Effector memory CD8-positive, alpha-beta T cell (primary cell): ENCODE data around the gene ANAPC10.

Experiments
- ATAC-seq: fragments of 150-1000 bp; cut with Tn5 transposase; replicated peaks from 2 replicates; pipeline ENCODE4 v1.10.0; 2021; ENCODE audit warnings: mild to moderate bottlenecking, moderate library complexity
- DNase-seq, 3 experiments: peaks; one replicate each; pipeline ENCODE4 v3.0.0; 2021
- H3K27ac Mint-ChIP-seq, 2 donors: one replicate each; pipeline ENCODE4 v1.8.0; 2022; ENCODE audit warnings: mild to moderate bottlenecking in 2 of 2, mixed read lengths in 2 of 2, moderate library complexity in 2 of 2
- H3K27me3 Mint-ChIP-seq, 2 donors: one replicate each; pipeline ENCODE4 v1.8.0; 2022; ENCODE audit warnings: mixed read lengths in 2 of 2
- H3K36me3 Mint-ChIP-seq: one replicate; pipeline ENCODE4 v1.8.0; 2022; ENCODE audit warnings: mild to moderate bottlenecking, moderate library complexity, mixed read lengths; ENCODE audit not compliant: insufficient read depth
- H3K4me1 Mint-ChIP-seq, 2 donors: one replicate each; pipeline ENCODE4 v1.8.0; 2022; ENCODE audit warnings: low read depth in 2 of 2, mixed read lengths in 2 of 2
- H3K4me3 Mint-ChIP-seq, 2 donors: one replicate each; pipeline ENCODE4 v1.8.0; 2022; ENCODE audit warnings: mild to moderate bottlenecking in 2 of 2, mixed read lengths in 2 of 2, moderate library complexity in 2 of 2
- H3K9me3 Mint-ChIP-seq, 2 donors: one replicate each; pipeline ENCODE4 v1.8.0; 2022; ENCODE audit warnings: mixed read lengths in 2 of 2

Gene ANAPC10

GRCh38 chr4:145056325-145057130 lies 41.5 kb downstream of the ANAPC10 start:
- no peaks in the 10 kb centered on the region for H3K9me3 Mint-ChIP-seq
- no peak overlapping the region for H3K4me3 Mint-ChIP-seq
- ATAC-seq (no peak), DNase-seq (no peak)
- peaks cover 12% of the 10 kb centered on the region for H3K36me3 Mint-ChIP-seq
- H3K27ac Mint-ChIP-seq: peak overlapping the region in 1 of 2 donors; percentile 47
- H3K4me1 Mint-ChIP-seq: peaks cover 5 to 15% of the 10 kb centered on the region in 2 donors
- no peaks in the 10 kb centered on the region for H3K27me3 Mint-ChIP-seq

GRCh38 chr4:145055533-145056257 lies 42.3 kb downstream of the ANAPC10 start:
- Mint-ChIP-seq H3K27me3 (no peaks in the 10 kb centered on the region), H3K9me3 (no peaks in the 10 kb centered on the region), H3K4me3 (no peak overlapping the region), H3K36me3 (peaks cover 10% of the 10 kb centered on the region), H3K4me1 (peaks cover 5 to 15% of the 10 kb centered on the region in 2 donors), H3K27ac (peak overlapping the region in 1 of 2 donors; percentile 47)
- DNase-seq (no peak), ATAC-seq (no peak)

GRCh38 chr4:145049241-145049640 lies 48.8 kb downstream of the ANAPC10 start:
- no peaks in the 10 kb centered on the region for H3K27me3 Mint-ChIP-seq
- ATAC-seq: no peak

GRCh38 chr4:145048817-145049216 lies 49.2 kb downstream of the ANAPC10 start:
- ATAC-seq (no peak), DNase-seq (no peak)
- no peaks in the 10 kb centered on the region for H3K9me3 Mint-ChIP-seq
- no peaks in the 10 kb centered on the region for H3K36me3 Mint-ChIP-seq
- H3K27me3 Mint-ChIP-seq: no peaks in the 10 kb centered on the region
- H3K27ac Mint-ChIP-seq: no peak overlapping the region
- no peak overlapping the region for H3K4me3 Mint-ChIP-seq
- H3K4me1 Mint-ChIP-seq: peaks cover 7 to 24% of the 10 kb centered on the region in 2 donors

More at GRCh38 chr4:145049241-145049640, 48.8 kb downstream of the ANAPC10 start:
- Mint-ChIP-seq H3K9me3 (no peaks in the 10 kb centered on the region), H3K36me3 (peaks cover 2% of the 10 kb centered on the region), H3K27ac (no peak overlapping the region), H3K4me3 (no peak overlapping the region), H3K4me1 (peaks cover 5 to 20% of the 10 kb centered on the region in 2 donors)
- no peak for DNase-seq

- H3K27ac Mint-ChIP-seq: no peak overlapping the region
- no peaks in the 10 kb centered on the region for H3K27me3 Mint-ChIP-seq
- H3K36me3 Mint-ChIP-seq: no peaks in the 10 kb centered on the region
- no peak overlapping the region for H3K4me3 Mint-ChIP-seq
- peaks cover 7 to 24% of the 10 kb centered on the region in 2 donors for H3K4me1 Mint-ChIP-seq
- H3K9me3 Mint-ChIP-seq: no peaks in the 10 kb centered on the region
- ATAC-seq (no peak), DNase-seq (no peak)
Observed at GRCh38 chr4:145047151-145047550, 50.8 kb downstream of the ANAPC10 start.

GRCh38 chr4:145045180-145045579 lies 52.8 kb downstream of the ANAPC10 start:
- no peak overlapping the region for H3K4me3 Mint-ChIP-seq
- H3K27me3 Mint-ChIP-seq: no peaks in the 10 kb centered on the region
- no peaks in the 10 kb centered on the region for H3K9me3 Mint-ChIP-seq
- ATAC-seq (no peak), DNase-seq (no peak)
- H3K4me1 Mint-ChIP-seq: peaks cover 7 to 24% of the 10 kb centered on the region in 2 donors
- H3K36me3 Mint-ChIP-seq: no peaks in the 10 kb centered on the region
- H3K27ac Mint-ChIP-seq: peak overlapping the region in 1 of 2 donors; percentile 10

GRCh38 chr4:145044341-145044740 lies 53.7 kb downstream of the ANAPC10 start:
- Mint-ChIP-seq H3K4me3 (no peak overlapping the region), H3K36me3 (no peaks in the 10 kb centered on the region), H3K27me3 (no peaks in the 10 kb centered on the region), H3K27ac (no peak overlapping the region), H3K4me1 (peaks cover 7 to 18% of the 10 kb centered on the region in 2 donors), H3K9me3 (no peaks in the 10 kb centered on the region)
- DNase-seq (no peak), ATAC-seq (no peak)

GRCh38 chr4:145043306-145043705 lies 54.7 kb downstream of the ANAPC10 start:
- Mint-ChIP-seq H3K4me1 (peaks cover 7 to 18% of the 10 kb centered on the region in 2 donors), H3K36me3 (no peaks in the 10 kb centered on the region), H3K4me3 (no peak overlapping the region), H3K9me3 (no peaks in the 10 kb centered on the region), H3K27me3 (no peaks in the 10 kb centered on the region), H3K27ac (no peak overlapping the region)
- DNase-seq (no peak), ATAC-seq (no peak)

- Mint-ChIP-seq H3K27me3 (no peaks in the 10 kb centered on the region), H3K4me1 (peaks cover 7 to 14% of the 10 kb centered on the region in 2 donors), H3K36me3 (no peaks in the 10 kb centered on the region), H3K27ac (no peak overlapping the region), H3K9me3 (no peaks in the 10 kb centered on the region), H3K4me3 (no peak overlapping the region)
- DNase-seq (no peak), ATAC-seq (no peak)
Observed at GRCh38 chr4:145042601-145043285, 55.3 kb downstream of the ANAPC10 start.

- Mint-ChIP-seq H3K4me1 (peaks cover 4 to 5% of the 10 kb centered on the region in 2 donors), H3K36me3 (no peaks in the 10 kb centered on the region), H3K27ac (no peak overlapping the region), H3K9me3 (no peaks in the 10 kb centered on the region), H3K27me3 (no peaks in the 10 kb centered on the region), H3K4me3 (no peak overlapping the region)
- ATAC-seq (no peak), DNase-seq (no peak)
Observed at GRCh38 chr4:145041378-145041777, 56.6 kb downstream of the ANAPC10 start.

GRCh38 chr4:145035494-145036136 lies 62.4 kb downstream of the ANAPC10 start:
- Mint-ChIP-seq H3K4me3 (no peak overlapping the region), H3K9me3 (no peaks in the 10 kb centered on the region), H3K36me3 (peaks cover 8% of the 10 kb centered on the region), H3K27me3 (no peaks in the 10 kb centered on the region), H3K27ac (no peak overlapping the region), H3K4me1 (peaks cover 0 to 5% of the 10 kb centered on the region in 2 donors)
- DNase-seq: no peak
- no peak for ATAC-seq

- Mint-ChIP-seq H3K4me1 (peaks cover 0 to 5% of the 10 kb centered on the region in 2 donors), H3K27ac (no peak overlapping the region), H3K27me3 (no peaks in the 10 kb centered on the region), H3K9me3 (no peaks in the 10 kb centered on the region), H3K36me3 (peaks cover 8% of the 10 kb centered on the region), H3K4me3 (no peak overlapping the region)
- DNase-seq: no peak
- ATAC-seq: no peak
Observed at GRCh38 chr4:145034727-145035211, 63.2 kb downstream of the ANAPC10 start.

- Mint-ChIP-seq H3K36me3 (no peaks in the 10 kb centered on the region), H3K4me3 (peak overlapping the region; percentile 42 to 52), H3K4me1 (peaks cover 38 to 42% of the 10 kb centered on the region in 2 donors), H3K9me3 (peaks cover 4 to 5% of the 10 kb centered on the region in 2 donors), H3K27ac (peak overlapping the region; percentile 80 to 90), H3K27me3 (no peaks in the 10 kb centered on the region)
- DNase-seq: no peak
- peak; percentile 5 for ATAC-seq
Observed at GRCh38 chr4:145019346-145019745, 78.7 kb downstream of the ANAPC10 start.
